HG03342 (cell line): Measurements from ENCODE around the gene C17orf67.

ENCODE experiments used
- ATAC-seq: cut with Tn5 transposase; IDR thresholded peaks from one replicate; pipeline ENCODE4 v1.9.1; 2021; ENCODE audit warnings: mild to moderate bottlenecking, moderate library complexity; ENCODE audit not compliant: unreplicated experiment

The C17orf67 gene

GRCh38 chr17:56809820-56810179 lies 23.9 kb downstream of the C17orf67 start:
- ATAC-seq: no peak

- ATAC-seq: no peak
Observed at GRCh38 chr17:56809106-56809819, 24.5 kb downstream of the C17orf67 start.

GRCh38 chr17:56808503-56808902 lies 25.2 kb downstream of the C17orf67 start:
- ATAC-seq: no peak

- no peak for ATAC-seq
Observed at GRCh38 chr17:56807723-56808122, 26.0 kb downstream of the C17orf67 start.

GRCh38 chr17:56806949-56807348 lies 26.8 kb downstream of the C17orf67 start:
- ATAC-seq: no peak

- ATAC-seq: no peak
Observed at GRCh38 chr17:56804454-56804853, 29.3 kb downstream of the C17orf67 start.

GRCh38 chr17:56803071-56803470 lies 30.6 kb downstream of the C17orf67 start:
- ATAC-seq: no peak

GRCh38 chr17:56801459-56802178 lies 32.1 kb downstream of the C17orf67 start:
- ATAC-seq: no peak

GRCh38 chr17:56798916-56799315 lies 34.8 kb downstream of the C17orf67 start:
- no peak for ATAC-seq

GRCh38 chr17:56796536-56796935 lies 37.2 kb downstream of the C17orf67 start:
- ATAC-seq: no peak

- ATAC-seq: no peak
Observed at GRCh38 chr17:56795221-56795865, 38.4 kb downstream of the C17orf67 start.

GRCh38 chr17:56793957-56794356 lies 39.8 kb downstream of the C17orf67 start:
- no peak for ATAC-seq

- ATAC-seq: no peak
Observed at GRCh38 chr17:56793531-56793930, 40.2 kb downstream of the C17orf67 start.

- no peak for ATAC-seq
Observed at GRCh38 chr17:56792267-56792666, 41.5 kb downstream of the C17orf67 start.

GRCh38 chr17:56786989-56787482 lies 46.7 kb downstream of the C17orf67 start:
- ATAC-seq: peak; percentile 75

GRCh38 chr17:56785997-56786680 lies 47.6 kb downstream of the C17orf67 start:
- ATAC-seq: no peak

GRCh38 chr17:56785405-56785804 lies 48.3 kb downstream of the C17orf67 start:
- ATAC-seq: no peak

GRCh38 chr17:56782338-56782737 lies 51.4 kb downstream of the C17orf67 start:
- ATAC-seq: no peak

GRCh38 chr17:56781906-56782305 lies 51.8 kb downstream of the C17orf67 start:
- ATAC-seq: no peak

- peak; percentile 89 for ATAC-seq
Observed at GRCh38 chr17:56779898-56780777, 53.6 kb downstream of the C17orf67 start.
